Measurements from ENCODE around the gene CLEC18B. TPM values are rescaled to one million over a fixed set of nuclear protein-coding genes. Genes with fewer than 3 reads are reported as not detected.
"Not testable (repeated sequence)": the region's sequence is repeated elsewhere in the genome, so short reads cannot be mapped to it uniquely, and the experiment has no call there.

The CLEC18B gene
- total RNA-seq, 1 experiment from 2014 or later: 0.87 TPM

DNA sequence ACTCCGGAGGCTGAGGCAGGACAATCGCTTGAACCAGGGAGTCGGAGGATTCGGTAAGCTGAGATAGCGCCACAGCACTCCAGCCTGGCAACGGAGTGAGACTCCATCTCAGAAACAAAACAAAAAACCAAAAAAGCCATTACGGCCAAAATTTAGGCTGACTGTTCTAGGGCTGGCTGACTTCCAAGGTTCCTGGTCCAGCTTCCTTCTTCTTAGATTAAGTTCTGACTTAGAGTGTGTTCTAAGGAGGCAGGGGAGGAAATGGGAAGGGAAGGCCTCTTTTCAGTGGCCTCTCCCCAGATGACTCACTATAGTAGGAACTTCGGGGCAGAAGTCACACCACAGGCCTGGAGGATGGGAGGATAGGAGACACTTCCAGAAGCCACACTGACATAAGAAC lies 27.7 kb upstream of the CLEC18B start:
- H3K79me2 ChIP-seq (ENCODE audit: low read length): no peaks in the 10 kb centered on the region
- H3K4me2 ChIP-seq (ENCODE audit: low read length): peak overlapping the region; percentile 57
- BruUV-seq (replicated peaks): no TSS peak
- no peaks in the 10 kb centered on the region for H4K20me1 ChIP-seq (ENCODE audit: low read length)
- ChIA-PET POLR2A (ENCODE audit: unreplicated experiment) (interaction anchor here (0.5 kb wide), 1 partner anchor 31 kb away, joined by 3 read pairs; no protein-coding TSS in a partner anchor), CTCF (interaction anchor here (0.6 kb wide), 1 partner anchor 127 kb away, joined by 4 read pairs; no protein-coding TSS in a partner anchor)
- H3K9me2 ChIP-seq (replicated peaks; ENCODE audit: low read length): no peaks in the 10 kb centered on the region
- H3K4me3 ChIP-seq (ENCODE audit: low read length): no peak overlapping the region
- peak overlapping the region; percentile 20; the same call in 1 of the 2 replicates for H3K9ac ChIP-seq (ENCODE audit: low read length)
- no peaks in the 10 kb centered on the region for H3K9me3 ChIP-seq (ENCODE audit: low read length)
- ATAC-seq: peak; percentile 94
- TF ChIP-seq EZH2phosphoT487 (IDR thresholded peaks at IDR 0.05; ENCODE audit: borderline replicate concordance, low read length) (no peak), EZH2 (IDR thresholded peaks at IDR 0.05; ENCODE audit: low read length, unreplicated experiment) (no peak)
- TF ChIP-seq, protein P1, sequence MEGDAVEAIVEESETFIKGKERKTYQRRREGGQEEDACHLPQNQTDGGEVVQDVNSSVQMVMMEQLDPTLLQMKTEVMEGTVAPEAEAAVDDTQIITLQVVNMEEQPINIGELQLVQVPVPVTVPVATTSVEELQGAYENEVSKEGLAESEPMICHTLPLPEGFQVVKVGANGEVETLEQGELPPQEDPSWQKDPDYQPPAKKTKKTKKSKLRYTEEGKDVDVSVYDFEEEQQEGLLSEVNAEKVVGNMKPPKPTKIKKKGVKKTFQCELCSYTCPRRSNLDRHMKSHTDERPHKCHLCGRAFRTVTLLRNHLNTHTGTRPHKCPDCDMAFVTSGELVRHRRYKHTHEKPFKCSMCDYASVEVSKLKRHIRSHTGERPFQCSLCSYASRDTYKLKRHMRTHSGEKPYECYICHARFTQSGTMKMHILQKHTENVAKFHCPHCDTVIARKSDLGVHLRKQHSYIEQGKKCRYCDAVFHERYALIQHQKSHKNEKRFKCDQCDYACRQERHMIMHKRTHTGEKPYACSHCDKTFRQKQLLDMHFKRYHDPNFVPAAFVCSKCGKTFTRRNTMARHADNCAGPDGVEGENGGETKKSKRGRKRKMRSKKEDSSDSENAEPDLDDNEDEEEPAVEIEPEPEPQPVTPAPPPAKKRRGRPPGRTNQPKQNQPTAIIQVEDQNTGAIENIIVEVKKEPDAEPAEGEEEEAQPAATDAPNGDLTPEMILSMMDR (conservative IDR thresholded peaks at IDR 0.05; ENCODE audit: low read depth, low read length): no peak
- H3K36me3 ChIP-seq (ENCODE audit: low read depth, low read length): 0 out of 2 replicates have a peak, but pooled peaks cover 2% of the 10 kb centered on the region
- H3K4me1 ChIP-seq (ENCODE audit: insufficient read depth, low read length): peaks cover 25% of the 10 kb centered on the region
- H3K27me3 ChIP-seq (ENCODE audit: low read length): no peaks in the 10 kb centered on the region
- H3K27ac ChIP-seq (ENCODE audit: low read length): peak overlapping the region; percentile 86
- H2AFZ ChIP-seq (ENCODE audit: low read length): no peak overlapping the region
- intact Hi-C loops (cut with micrococcal nuclease): loop anchor here (10.0 kb wide), 1 partner anchor 176 kb away; no protein-coding TSS in a partner anchor
- DNase-seq: peak; percentile 87
- H3F3A ChIP-seq (ENCODE audit: low read length, unreplicated experiment): peaks cover 6% of the 10 kb centered on the region

DNA sequence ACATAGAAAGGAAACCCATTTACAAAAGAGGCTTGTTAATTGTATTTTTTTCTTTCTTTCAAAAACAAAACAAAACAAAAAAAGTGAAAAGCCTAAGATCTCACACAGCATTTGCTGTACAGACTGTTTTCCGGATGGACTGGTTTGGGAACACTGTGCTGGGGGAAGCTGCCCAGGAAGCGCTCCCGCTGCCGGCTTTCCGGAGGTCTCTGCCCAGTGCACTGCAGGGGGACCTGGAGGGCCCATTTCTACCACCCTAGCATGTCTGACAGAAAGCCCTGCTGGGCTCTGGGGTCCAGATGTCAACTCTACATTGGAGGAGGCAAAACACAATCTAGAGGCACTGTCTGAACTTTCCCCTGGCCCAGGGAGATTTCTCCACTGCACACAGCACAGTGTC lies 26.3 kb upstream of the CLEC18B start:
- TF ChIP-seq, protein P1 (conservative IDR thresholded peaks at IDR 0.05; ENCODE audit: low read depth, low read length): no peak
- TF ChIP-seq EZH2phosphoT487 (IDR thresholded peaks at IDR 0.05; ENCODE audit: borderline replicate concordance, low read length): no peak
- TF ChIP-seq EZH2 (IDR thresholded peaks at IDR 0.05; ENCODE audit: low read length, unreplicated experiment): no peak
- peaks cover 25% of the 10 kb centered on the region for H3K4me1 ChIP-seq (ENCODE audit: insufficient read depth, low read length)
- no peak overlapping the region for H3K9ac ChIP-seq (ENCODE audit: low read length)
- H3K36me3 ChIP-seq (ENCODE audit: low read depth, low read length): 0 out of 2 replicates have a peak, but pooled peaks cover 2% of the 10 kb centered on the region
- no peaks in the 10 kb centered on the region for H4K20me1 ChIP-seq (ENCODE audit: low read length)
- no peak for DNase-seq
- no TSS peak for BruUV-seq (replicated peaks)
- H3K4me3 ChIP-seq (ENCODE audit: low read length): no peak overlapping the region
- no peak overlapping the region for H3K27ac ChIP-seq (ENCODE audit: low read length)
- ATAC-seq: no peak
- intact Hi-C loops (cut with micrococcal nuclease): loop anchor here (10.0 kb wide), 1 partner anchor 177 kb away; no protein-coding TSS in a partner anchor
- CTCF ChIA-PET: no interaction called here
- no peaks in the 10 kb centered on the region for H3K9me3 ChIP-seq (ENCODE audit: low read length)
- no peaks in the 10 kb centered on the region for H3K9me2 ChIP-seq (replicated peaks; ENCODE audit: low read length)
- H3K4me2 ChIP-seq (ENCODE audit: low read length): no peak overlapping the region
- no peaks in the 10 kb centered on the region for H3K27me3 ChIP-seq (ENCODE audit: low read length)
- no peak overlapping the region for H2AFZ ChIP-seq (ENCODE audit: low read length)
- H3F3A ChIP-seq (ENCODE audit: low read length, unreplicated experiment): peaks cover 6% of the 10 kb centered on the region
- no peaks in the 10 kb centered on the region for H3K79me2 ChIP-seq (ENCODE audit: low read length)
- POLR2A ChIA-PET (ENCODE audit: unreplicated experiment): no interaction called here

DNA sequence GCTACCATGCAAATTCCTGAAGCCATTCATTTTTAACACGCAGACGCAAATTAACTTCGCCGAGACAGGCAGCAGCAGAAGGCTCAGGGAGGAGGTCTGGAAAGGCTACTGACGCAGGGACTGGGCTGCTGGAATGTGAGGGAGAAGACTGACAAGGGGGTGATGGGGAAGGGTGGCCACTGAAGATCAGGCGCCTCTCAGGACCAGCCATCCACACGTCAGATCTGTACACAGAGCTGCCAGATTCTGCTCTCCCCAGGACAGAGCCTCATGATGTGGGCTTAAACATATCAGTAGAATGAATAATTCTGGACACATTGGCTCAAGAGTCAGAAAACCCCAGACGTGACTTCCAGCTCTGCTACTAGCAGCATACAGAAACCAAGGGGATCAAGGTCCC lies 25.6 kb upstream of the CLEC18B start:
- POLR2A ChIA-PET (ENCODE audit: unreplicated experiment): no interaction called here
- no TSS peak for BruUV-seq (replicated peaks)

DNA sequence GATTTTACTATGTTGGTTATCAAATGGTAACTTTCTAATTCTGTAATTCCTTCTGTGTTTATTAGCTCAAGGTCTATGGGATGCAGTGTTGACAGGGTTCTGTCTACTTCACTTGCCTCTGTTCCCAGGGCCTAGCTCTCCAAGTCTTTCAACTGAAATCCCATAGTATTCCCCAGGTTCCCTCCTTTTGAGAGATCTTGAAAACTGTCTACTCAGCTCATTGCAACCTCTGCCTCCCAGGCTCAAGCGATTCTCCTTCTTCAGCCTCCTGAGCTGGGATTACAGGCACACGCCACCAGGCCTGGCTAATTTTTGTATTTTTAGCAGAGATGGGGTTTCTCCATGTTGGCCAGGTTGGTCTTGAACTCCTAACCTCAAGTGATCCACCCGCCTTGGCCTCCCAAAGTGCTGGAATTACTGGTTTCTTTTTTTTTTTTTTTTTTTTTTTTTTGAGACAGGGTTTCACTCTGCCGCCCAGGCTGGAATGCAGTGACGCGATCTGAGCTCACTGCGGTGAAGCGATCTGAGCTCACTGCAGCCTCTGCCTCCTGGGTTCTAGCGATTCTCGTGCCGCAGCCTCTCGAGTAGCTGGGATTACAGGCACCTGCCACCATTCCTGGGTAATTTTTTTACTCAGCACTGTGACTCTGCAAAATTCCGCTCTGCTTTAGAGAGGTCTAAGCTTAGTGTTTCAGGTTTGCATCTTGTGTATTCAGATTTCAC lies 22.5 kb upstream of the CLEC18B start:
- CTCF ChIA-PET: not testable (repeated sequence)

More for the DNA sequence above, 25.6 kb upstream of the CLEC18B start:
- no peak overlapping the region for H3K27ac ChIP-seq (ENCODE audit: low read length)
- H3K9me3 ChIP-seq (ENCODE audit: low read length): no peaks in the 10 kb centered on the region
- peaks cover 25% of the 10 kb centered on the region for H3K4me1 ChIP-seq (ENCODE audit: insufficient read depth, low read length)
- no peak overlapping the region for H2AFZ ChIP-seq (ENCODE audit: low read length)
- no peaks in the 10 kb centered on the region for H3K27me3 ChIP-seq (ENCODE audit: low read length)
- H3K36me3 ChIP-seq (ENCODE audit: low read depth, low read length): 0 out of 2 replicates have a peak, but pooled peaks cover under 1% of the 10 kb centered on the region
- H3K9me2 ChIP-seq (replicated peaks; ENCODE audit: low read length): no peaks in the 10 kb centered on the region
- no peak for DNase-seq
- no peak overlapping the region for H3K4me3 ChIP-seq (ENCODE audit: low read length)
- no peak for ATAC-seq
- CTCF ChIA-PET: no interaction called here
- TF ChIP-seq EZH2 (IDR thresholded peaks at IDR 0.05; ENCODE audit: low read length, unreplicated experiment): no peak
- no peak for TF ChIP-seq EZH2phosphoT487 (IDR thresholded peaks at IDR 0.05; ENCODE audit: borderline replicate concordance, low read length)
- TF ChIP-seq, protein P1 (conservative IDR thresholded peaks at IDR 0.05; ENCODE audit: low read depth, low read length): no peak
- H3K9ac ChIP-seq (ENCODE audit: low read length): no peak overlapping the region
- H3K79me2 ChIP-seq (ENCODE audit: low read length): no peaks in the 10 kb centered on the region
- no peak overlapping the region for H3K4me2 ChIP-seq (ENCODE audit: low read length)
- H3F3A ChIP-seq (ENCODE audit: low read length, unreplicated experiment): peaks cover 6% of the 10 kb centered on the region
- H4K20me1 ChIP-seq (ENCODE audit: low read length): no peaks in the 10 kb centered on the region
- intact Hi-C loops (cut with micrococcal nuclease): loop anchor here (10.0 kb wide), 1 partner anchor 178 kb away; no protein-coding TSS in a partner anchor

More for the DNA sequence above, 22.5 kb upstream of the CLEC18B start:
- H3F3A ChIP-seq (ENCODE audit: low read length, unreplicated experiment); H3K9me3 ChIP-seq (ENCODE audit: low read length); DNase-seq; H3K4me1 ChIP-seq (ENCODE audit: insufficient read depth, low read length); BruUV-seq (replicated peaks); H2AFZ ChIP-seq (ENCODE audit: low read length); H3K4me3 ChIP-seq (ENCODE audit: low read length); H4K20me1 ChIP-seq (ENCODE audit: low read length); H3K9me2 ChIP-seq (replicated peaks; ENCODE audit: low read length); H3K36me3 ChIP-seq (ENCODE audit: low read depth, low read length); H3K79me2 ChIP-seq (ENCODE audit: low read length); H3K4me2 ChIP-seq (ENCODE audit: low read length); H3K27ac ChIP-seq (ENCODE audit: low read length); ATAC-seq; H3K27me3 ChIP-seq (ENCODE audit: low read length); H3K9ac ChIP-seq (ENCODE audit: low read length); POLR2A ChIA-PET (ENCODE audit: unreplicated experiment): not testable (repeated sequence)
- intact Hi-C loops (cut with micrococcal nuclease): loop anchor here (10.0 kb wide), 1 partner anchor 181 kb away; no protein-coding TSS in a partner anchor

Data from PC-3 (cell line).